HEK293 (cell line): ENCODE data around the gene ERICH6B.

Source experiments
- CTCF ChIA-PET: fragments of 350-600 bp; formaldehyde crosslinking; extraction: SDS; loops from one replicate; lab custom pipeline; 2021; ENCODE audit warnings: antibody characterized with exemption; lab: Yijun Ruan, JAX
- POLR2A ChIA-PET: fragments of 300-600 bp; formaldehyde crosslinking; extraction: SDS; loops from one replicate; lab custom pipeline; 2020; ENCODE audit warnings: antibody characterized with exemption, inconsistent platforms; lab: Yijun Ruan, JAX
- H3K27ac ChIP-seq: fragments of 200-500 bp; sonication (Bioruptor generic); 2 replicates; pipeline ENCODE4 v1.5.1; 2014; ENCODE audit warnings: low read depth, low read length, control low read depth, inconsistent platforms; ENCODE audit errors: extremely low read depth
- H3K36me3 ChIP-seq, 2 experiments: fragments of 200-500 bp in 1 of 2; sonication (Bioruptor generic) in 1 of 2; 1 replicate in 1 of 2; 2 replicates in 1 of 2; pipeline ENCODE4 v1.5.1; 2014 to 2017; ENCODE audit warnings: inconsistent platforms in 2 of 2, low read length in 2 of 2; ENCODE audit not compliant: control insufficient read depth in 2 of 2, insufficient read depth in 1 of 2
- H3K4me1 ChIP-seq: fragments of 200-500 bp; sonication (Bioruptor generic); 2 replicates; pipeline ENCODE4 v1.5.1; 2014; ENCODE audit warnings: mild to moderate bottlenecking, low read length, inconsistent platforms; ENCODE audit not compliant: control insufficient read depth, insufficient read depth
- H3K4me3 ChIP-seq: 2 replicates; pipeline ENCODE4 v1.5.1; 2011; ENCODE audit warnings: low read depth, mild to moderate bottlenecking, control low read depth, low read length, moderate library complexity
- H3K9me3 ChIP-seq: fragments of 200-500 bp; sonication (Bioruptor generic); 2 replicates; pipeline ENCODE4 v1.5.1; 2014; ENCODE audit warnings: low read depth, low read length, inconsistent platforms; ENCODE audit not compliant: control insufficient read depth, insufficient read depth
- EGR2 ChIP-seq: fragments of 450-650 bp; formaldehyde crosslinking; IDR thresholded peaks from 2 replicates; pipeline ENCODE4 v1.5.1; 2016; ENCODE audit warnings: low read depth, missing biosample characterization, missing genetic modification characterization
- GLI2 ChIP-seq: fragments of 450-650 bp; formaldehyde crosslinking; IDR thresholded peaks from 2 replicates; pipeline ENCODE4; 2017; ENCODE audit warnings: missing biosample characterization, missing genetic modification characterization, low read depth, borderline replicate concordance
- PRDM1 ChIP-seq: fragments of 450-650 bp; formaldehyde crosslinking; IDR thresholded peaks from 2 replicates; pipeline ENCODE4; 2016; ENCODE audit warnings: missing biosample characterization, missing genetic modification characterization
- SP3 ChIP-seq: fragments of 450-650 bp; formaldehyde crosslinking; IDR thresholded peaks from 2 replicates; pipeline ENCODE4 v1.5.1; 2016; ENCODE audit warnings: missing biosample characterization, missing genetic modification characterization
- ZBTB48 ChIP-seq: fragments of 450-650 bp; formaldehyde crosslinking; IDR thresholded peaks from 2 replicates; pipeline ENCODE4 v1.5.1; 2016; ENCODE audit warnings: missing biosample characterization, missing genetic modification characterization
- ZFP3 ChIP-seq: fragments of 450-650 bp; formaldehyde crosslinking; IDR thresholded peaks from 2 replicates; pipeline ENCODE4 v1.5.1; 2016; ENCODE audit warnings: low read depth, missing biosample characterization, missing genetic modification characterization
- ZNF155 ChIP-seq: fragments of 450-650 bp; formaldehyde crosslinking; IDR thresholded peaks from 2 replicates; pipeline ENCODE4 v1.5.1; 2016; ENCODE audit warnings: missing biosample characterization, missing genetic modification characterization
- ZNF19 ChIP-seq: fragments of 450-650 bp; formaldehyde crosslinking; IDR thresholded peaks from 2 replicates; pipeline ENCODE4; 2016; ENCODE audit warnings: missing biosample characterization, missing genetic modification characterization, low read depth
- ZNF596 ChIP-seq: fragments of 450-650 bp; IDR thresholded peaks from 2 replicates; pipeline ENCODE4 v1.5.0; 2018; ENCODE audit warnings: missing biosample characterization, mild to moderate bottlenecking, missing genetic modification characterization, moderate library complexity
- ZNF701 ChIP-seq: fragments of 450-650 bp; formaldehyde crosslinking; IDR thresholded peaks from 2 replicates; pipeline ENCODE4 v1.5.1; 2016; ENCODE audit warnings: missing biosample characterization, missing genetic modification characterization
- ZNF777 ChIP-seq: fragments of 450-650 bp; formaldehyde crosslinking; IDR thresholded peaks from 2 replicates; pipeline ENCODE4 v1.5.1; 2017; ENCODE audit warnings: missing biosample characterization, missing genetic modification characterization, borderline replicate concordance
- ZSCAN18 ChIP-seq: fragments of 450-650 bp; formaldehyde crosslinking; IDR thresholded peaks from 2 replicates; pipeline ENCODE4 v1.5.1; 2016; ENCODE audit warnings: missing biosample characterization, missing genetic modification characterization
- ZXDB ChIP-seq: fragments of 450-650 bp; formaldehyde crosslinking; IDR thresholded peaks from 2 replicates; pipeline ENCODE4 v1.5.1; 2016; ENCODE audit warnings: missing biosample characterization, missing genetic modification characterization
- TF ChIP-seq, protein P1 (sequence below): fragments of 450-650 bp; formaldehyde crosslinking; conservative IDR thresholded peaks from 2 replicates; pipeline ENCODE4 v1.5.1; 2016; ENCODE audit warnings: low read depth, missing biosample characterization, missing genetic modification characterization
- TF ChIP-seq, protein P2 (sequence below): fragments of 450-650 bp; formaldehyde crosslinking; IDR thresholded peaks from 2 replicates; pipeline ENCODE4 v1.5.1; 2016; ENCODE audit warnings: missing biosample characterization, missing genetic modification characterization

ERICH6B gene

GRCh38 chr13:45628094-45628493, 12.6 kb upstream of the ERICH6B start (continued):
- TF ChIP-seq, protein P1, sequence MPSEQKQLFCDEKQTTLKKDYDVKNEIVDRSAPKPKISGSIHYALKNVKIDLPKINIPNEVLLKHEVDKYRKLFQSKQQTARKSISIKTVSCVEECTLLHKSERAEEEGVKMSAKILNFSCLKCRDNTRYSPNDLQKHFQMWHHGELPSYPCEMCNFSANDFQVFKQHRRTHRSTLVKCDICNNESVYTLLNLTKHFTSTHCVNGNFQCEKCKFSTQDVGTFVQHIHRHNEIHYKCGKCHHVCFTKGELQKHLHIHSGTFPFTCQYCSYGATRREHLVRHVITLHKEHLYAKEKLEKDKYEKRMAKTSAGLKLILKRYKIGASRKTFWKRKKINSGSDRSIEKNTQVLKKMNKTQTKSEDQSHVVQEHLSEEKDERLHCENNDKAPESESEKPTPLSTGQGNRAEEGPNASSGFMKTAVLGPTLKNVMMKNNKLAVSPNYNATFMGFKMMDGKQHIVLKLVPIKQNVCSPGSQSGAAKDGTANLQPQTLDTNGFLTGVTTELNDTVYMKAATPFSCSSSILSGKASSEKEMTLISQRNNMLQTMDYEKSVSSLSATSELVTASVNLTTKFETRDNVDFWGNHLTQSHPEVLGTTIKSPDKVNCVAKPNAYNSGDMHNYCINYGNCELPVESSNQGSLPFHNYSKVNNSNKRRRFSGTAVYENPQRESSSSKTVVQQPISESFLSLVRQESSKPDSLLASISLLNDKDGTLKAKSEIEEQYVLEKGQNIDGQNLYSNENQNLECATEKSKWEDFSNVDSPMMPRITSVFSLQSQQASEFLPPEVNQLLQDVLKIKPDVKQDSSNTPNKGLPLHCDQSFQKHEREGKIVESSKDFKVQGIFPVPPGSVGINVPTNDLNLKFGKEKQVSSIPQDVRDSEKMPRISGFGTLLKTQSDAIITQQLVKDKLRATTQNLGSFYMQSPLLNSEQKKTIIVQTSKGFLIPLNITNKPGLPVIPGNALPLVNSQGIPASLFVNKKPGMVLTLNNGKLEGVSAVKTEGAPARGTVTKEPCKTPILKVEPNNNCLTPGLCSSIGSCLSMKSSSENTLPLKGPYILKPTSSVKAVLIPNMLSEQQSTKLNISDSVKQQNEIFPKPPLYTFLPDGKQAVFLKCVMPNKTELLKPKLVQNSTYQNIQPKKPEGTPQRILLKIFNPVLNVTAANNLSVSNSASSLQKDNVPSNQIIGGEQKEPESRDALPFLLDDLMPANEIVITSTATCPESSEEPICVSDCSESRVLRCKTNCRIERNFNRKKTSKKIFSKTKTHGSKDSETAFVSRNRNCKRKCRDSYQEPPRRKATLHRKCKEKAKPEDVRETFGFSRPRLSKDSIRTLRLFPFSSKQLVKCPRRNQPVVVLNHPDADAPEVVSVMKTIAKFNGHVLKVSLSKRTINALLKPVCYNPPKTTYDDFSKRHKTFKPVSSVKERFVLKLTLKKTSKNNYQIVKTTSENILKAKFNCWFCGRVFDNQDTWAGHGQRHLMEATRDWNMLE: no peak
- no peak for TF ChIP-seq ZBTB48 (tag by site-specific recombination)

DNA sequence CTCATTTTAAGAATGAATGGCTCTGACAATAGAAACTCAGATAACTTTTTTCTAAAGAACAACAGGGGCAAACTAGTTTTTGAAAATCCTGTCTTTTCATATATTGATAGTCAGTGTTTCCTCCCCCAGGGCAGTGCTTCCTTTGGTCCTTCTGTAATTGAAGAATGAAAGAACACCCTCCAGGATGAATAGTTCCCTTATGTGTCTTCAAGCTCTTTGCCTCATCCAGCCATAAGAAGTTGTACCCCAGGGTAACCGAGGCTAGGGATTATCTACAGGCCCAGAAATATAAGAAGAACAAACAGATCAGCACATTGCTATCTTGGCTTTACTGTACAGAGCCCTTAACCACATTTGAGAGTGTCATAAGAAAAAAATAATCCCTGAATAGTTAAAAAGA, 12.1 kb upstream of the ERICH6B start:
- Histone ChIP-seq H3K36me3 (no peaks in the 10 kb centered on the region), H3K4me3 (no peak overlapping the region), H3K4me1 (no peaks in the 10 kb centered on the region), H3K27ac (no peak overlapping the region), H3K9me3 (no peaks in the 10 kb centered on the region)
- POLR2A ChIA-PET: no interaction called here
- TF ChIP-seq ZXDB (tag by site-specific recombination): no peak
- TF ChIP-seq SP3 (tag by site-specific recombination): no peak
- no peak for TF ChIP-seq GLI2 (tag by site-specific recombination)
- TF ChIP-seq, protein P2, sequence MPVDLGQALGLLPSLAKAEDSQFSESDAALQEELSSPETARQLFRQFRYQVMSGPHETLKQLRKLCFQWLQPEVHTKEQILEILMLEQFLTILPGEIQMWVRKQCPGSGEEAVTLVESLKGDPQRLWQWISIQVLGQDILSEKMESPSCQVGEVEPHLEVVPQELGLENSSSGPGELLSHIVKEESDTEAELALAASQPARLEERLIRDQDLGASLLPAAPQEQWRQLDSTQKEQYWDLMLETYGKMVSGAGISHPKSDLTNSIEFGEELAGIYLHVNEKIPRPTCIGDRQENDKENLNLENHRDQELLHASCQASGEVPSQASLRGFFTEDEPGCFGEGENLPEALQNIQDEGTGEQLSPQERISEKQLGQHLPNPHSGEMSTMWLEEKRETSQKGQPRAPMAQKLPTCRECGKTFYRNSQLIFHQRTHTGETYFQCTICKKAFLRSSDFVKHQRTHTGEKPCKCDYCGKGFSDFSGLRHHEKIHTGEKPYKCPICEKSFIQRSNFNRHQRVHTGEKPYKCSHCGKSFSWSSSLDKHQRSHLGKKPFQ (tag by site-specific recombination): no peak
- no peak for TF ChIP-seq ZNF155
- TF ChIP-seq ZFP3: no peak
- no peak for TF ChIP-seq EGR2 (tag by site-specific recombination)
- TF ChIP-seq ZNF596 (tag by site-specific recombination): no peak
- CTCF ChIA-PET: no interaction called here

GRCh38 chr13:45626731-45627374, 11.3 kb upstream of the ERICH6B start:
- TF ChIP-seq ZXDB (tag by site-specific recombination): no peak
- TF ChIP-seq ZNF701 (tag by site-specific recombination): no peak
- no peak for TF ChIP-seq ZSCAN18 (tag by site-specific recombination)
- TF ChIP-seq PRDM1 (tag by site-specific recombination): no peak
- no peak for TF ChIP-seq ZNF777 (tag by site-specific recombination)
- no peak for TF ChIP-seq ZNF19 (tag by site-specific recombination)
- TF ChIP-seq, protein P2 (tag by site-specific recombination): no peak
- Histone ChIP-seq H3K4me3 (no peak overlapping the region), H3K4me1 (no peaks in the 10 kb centered on the region), H3K27ac (no peak overlapping the region), H3K36me3 (no peaks in the 10 kb centered on the region), H3K9me3 (no peaks in the 10 kb centered on the region)
- ChIA-PET CTCF (interaction anchor here (1.8 to 2.6 kb wide), 3 partner anchors 57 to 500 kb away, joined by 6 to 9 read pairs (median 6); no protein-coding TSS in a partner anchor), POLR2A (no interaction called here)
